Tibial nerve (tissue), 4 donors: ENCODE data around the gene OR52N4.

Source experiments
- EP300 ChIP-seq, 2 donors: sonication (generic); formaldehyde crosslinking; IDR thresholded peaks; one replicate each; pipeline ENCODE4 v1.6.1; 2017; ENCODE audit warnings: antibody characterized with exemption in 2 of 2, mild to moderate bottlenecking in 1 of 2
- POLR2A ChIP-seq, 2 donors: fragments of 450-650 bp; IDR thresholded peaks; one replicate each; pipeline ENCODE4 v1.6.1; 2017; ENCODE audit warnings: antibody characterized with exemption in 2 of 2, mild to moderate bottlenecking in 2 of 2, moderate library complexity in 2 of 2
- TF ChIP-seq, protein P1 (sequence below), 5 experiments: fragments of 200-600 bp in 3 of 5; fragments of 450-650 bp in 2 of 5; sonication (generic) in 3 of 5; IDR thresholded peaks; one replicate each; pipeline ENCODE4 v1.5.1; 2016 to 2019; ENCODE audit warnings: antibody characterized with exemption in 5 of 5, mild to moderate bottlenecking in 3 of 5, moderate library complexity in 2 of 5

DNA sequence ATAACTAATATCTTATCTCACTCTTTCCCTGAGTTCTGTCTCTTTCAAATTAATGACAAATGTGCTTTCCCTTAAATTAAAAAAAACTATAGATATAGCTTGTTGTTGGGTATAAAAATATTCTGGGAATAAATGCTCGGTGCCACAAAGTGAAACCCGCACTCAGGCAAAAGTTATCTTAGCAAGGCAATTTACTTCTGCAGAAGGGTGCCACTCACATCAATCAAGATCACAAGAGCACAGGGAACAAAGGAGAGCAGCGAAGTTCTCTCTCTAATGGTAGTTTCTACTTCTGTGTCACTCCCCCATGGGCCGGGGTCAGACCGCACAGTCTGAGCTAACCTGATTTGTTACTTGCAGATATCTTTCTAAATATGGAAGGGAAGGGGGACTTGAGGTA lies 49.9 kb downstream of the OR52N4 start:
- TF ChIP-seq, protein P1, sequence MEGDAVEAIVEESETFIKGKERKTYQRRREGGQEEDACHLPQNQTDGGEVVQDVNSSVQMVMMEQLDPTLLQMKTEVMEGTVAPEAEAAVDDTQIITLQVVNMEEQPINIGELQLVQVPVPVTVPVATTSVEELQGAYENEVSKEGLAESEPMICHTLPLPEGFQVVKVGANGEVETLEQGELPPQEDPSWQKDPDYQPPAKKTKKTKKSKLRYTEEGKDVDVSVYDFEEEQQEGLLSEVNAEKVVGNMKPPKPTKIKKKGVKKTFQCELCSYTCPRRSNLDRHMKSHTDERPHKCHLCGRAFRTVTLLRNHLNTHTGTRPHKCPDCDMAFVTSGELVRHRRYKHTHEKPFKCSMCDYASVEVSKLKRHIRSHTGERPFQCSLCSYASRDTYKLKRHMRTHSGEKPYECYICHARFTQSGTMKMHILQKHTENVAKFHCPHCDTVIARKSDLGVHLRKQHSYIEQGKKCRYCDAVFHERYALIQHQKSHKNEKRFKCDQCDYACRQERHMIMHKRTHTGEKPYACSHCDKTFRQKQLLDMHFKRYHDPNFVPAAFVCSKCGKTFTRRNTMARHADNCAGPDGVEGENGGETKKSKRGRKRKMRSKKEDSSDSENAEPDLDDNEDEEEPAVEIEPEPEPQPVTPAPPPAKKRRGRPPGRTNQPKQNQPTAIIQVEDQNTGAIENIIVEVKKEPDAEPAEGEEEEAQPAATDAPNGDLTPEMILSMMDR (IDR thresholded peaks at IDR 0.05), result no peak
- no peak for TF ChIP-seq POLR2A (IDR thresholded peaks at IDR 0.05)
- no peak for TF ChIP-seq EP300 (IDR thresholded peaks at IDR 0.05)
